HG03039 (cell line): ENCODE data around the gene UNC13D.
"Not testable (repeated sequence)": the region's sequence is repeated elsewhere in the genome, so short reads cannot be mapped to it uniquely, and the experiment has no call there.

ENCODE experiments used
- ATAC-seq: cut with Tn5 transposase; IDR thresholded peaks from one replicate; pipeline ENCODE4 v1.9.1; 2021; ENCODE audit warnings: mild to moderate bottlenecking, moderate library complexity; ENCODE audit not compliant: unreplicated experiment

Gene UNC13D

DNA sequence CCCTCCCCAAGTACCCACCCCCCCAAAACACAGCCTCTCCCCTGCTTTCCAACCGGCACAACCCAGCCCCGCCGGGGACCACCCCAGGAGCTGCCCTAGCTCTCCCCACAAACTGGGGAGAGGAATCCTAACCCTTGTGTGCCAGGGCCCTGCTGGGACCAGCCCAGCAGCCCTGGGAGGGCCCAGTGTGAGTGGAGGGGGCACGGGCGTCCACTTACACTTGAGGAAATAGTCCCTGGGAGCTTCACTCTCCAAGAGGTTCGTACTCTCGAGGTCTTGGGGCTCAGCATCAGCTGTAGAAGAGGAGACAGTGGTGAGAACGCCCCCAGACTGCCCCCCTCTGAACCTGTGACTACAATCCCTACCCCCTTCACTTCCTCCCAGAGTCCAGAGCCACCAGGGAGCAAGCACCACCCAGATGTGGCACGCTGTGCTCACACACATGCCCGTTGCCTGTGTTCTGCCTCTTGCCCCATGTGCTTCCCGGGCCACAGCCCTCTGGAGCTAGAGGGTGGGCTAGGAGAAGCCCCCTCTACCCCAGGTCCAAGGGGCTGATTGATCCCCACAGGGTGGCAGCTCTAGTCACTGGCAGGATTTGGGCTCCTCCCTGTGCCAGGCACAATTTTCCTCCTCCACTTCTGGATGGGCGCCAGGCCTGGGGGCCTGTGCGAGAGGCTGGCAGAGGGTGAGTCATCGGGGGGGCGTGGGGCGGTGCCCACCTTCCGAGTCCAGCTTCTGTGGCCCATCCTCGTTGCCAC lies 31.2 kb upstream of the UNC13D start:
- ATAC-seq = no peak

DNA sequence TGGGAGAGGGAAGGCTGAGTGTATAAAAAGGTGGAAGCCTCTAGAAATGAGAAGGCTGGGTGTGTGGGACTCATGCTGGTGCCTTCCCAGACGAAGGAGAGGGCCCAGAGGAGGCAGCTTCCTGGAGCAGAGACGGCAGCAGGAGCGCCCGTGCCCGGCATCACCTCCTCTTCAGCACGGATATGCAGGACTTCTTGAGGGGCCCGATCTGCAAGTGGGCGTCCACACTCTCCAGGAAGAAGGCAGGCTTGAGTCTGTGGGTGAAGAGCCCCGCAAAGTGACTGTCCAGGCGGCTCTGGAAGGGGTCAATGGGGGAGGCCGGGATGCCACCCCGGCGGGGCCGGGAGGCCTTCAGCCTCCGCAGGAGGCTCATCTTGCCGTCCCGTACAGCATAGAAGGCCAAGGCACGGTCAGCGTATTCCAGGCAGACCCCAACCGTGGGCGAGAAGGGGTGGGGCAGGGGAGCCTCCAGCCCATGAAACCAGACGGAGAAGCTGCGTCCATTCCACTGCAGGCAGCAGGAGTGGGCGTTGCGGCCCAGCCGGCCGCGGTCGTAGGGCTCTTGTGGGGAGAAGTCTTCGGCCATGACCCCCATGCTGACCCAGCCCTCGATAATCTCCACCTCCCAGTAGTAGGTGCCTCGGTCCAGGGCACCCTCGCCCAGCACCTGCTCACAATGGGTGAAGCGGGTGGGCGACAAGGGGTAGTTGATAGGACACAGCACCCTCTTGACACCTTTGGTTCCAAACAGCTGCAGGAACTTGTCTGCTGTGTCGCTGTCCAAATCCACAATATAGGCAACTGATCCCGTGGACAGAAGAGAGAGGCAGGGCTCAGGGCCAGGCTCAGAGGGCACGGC lies 30.3 kb upstream of the UNC13D start:
- no peak for ATAC-seq

DNA sequence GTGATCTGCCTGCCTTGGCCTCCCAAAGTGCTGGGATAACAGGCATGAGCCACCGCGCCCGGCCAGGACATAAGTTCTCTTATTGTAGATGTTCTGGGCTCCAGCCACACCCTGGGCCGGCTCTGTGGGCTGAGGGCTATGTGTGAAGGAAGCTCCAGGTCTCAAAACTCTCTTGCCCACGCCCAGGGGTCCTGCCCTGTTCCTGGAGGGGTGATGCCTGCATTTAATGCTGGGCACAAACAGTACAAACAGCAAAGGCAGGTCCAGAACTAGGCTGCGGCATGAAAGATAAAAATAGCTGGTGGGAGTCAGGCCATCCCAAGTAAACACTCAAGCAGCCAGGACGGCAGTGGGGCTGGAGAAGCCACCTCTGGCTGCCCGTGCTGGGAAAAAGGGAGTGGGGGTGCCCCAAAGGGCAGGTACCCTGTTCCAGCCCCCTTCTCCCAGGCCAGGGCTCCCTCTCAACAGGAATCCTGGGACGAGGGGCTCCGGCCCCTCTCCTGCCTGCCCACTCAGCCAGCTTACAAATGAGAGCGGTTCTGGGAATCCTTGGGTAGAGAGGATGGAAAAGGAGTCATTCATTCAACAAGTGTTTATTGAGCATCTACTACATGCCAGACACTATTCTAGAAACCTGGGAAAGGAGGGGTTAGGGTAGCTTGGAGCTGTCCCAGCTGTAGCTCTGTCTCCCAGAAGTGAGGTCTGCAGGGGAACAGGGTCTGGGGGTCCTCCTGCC lies 29.6 kb upstream of the UNC13D start:
- ATAC-seq = no peak

GRCh38 chr17:75872434-75873351 lies 28.5 kb upstream of the UNC13D start:
- ATAC-seq = no peak

- ATAC-seq = not testable (repeated sequence)
These were observed 26.0 kb upstream of the UNC13D start for GRCh38 chr17:75870228-75870627.

DNA sequence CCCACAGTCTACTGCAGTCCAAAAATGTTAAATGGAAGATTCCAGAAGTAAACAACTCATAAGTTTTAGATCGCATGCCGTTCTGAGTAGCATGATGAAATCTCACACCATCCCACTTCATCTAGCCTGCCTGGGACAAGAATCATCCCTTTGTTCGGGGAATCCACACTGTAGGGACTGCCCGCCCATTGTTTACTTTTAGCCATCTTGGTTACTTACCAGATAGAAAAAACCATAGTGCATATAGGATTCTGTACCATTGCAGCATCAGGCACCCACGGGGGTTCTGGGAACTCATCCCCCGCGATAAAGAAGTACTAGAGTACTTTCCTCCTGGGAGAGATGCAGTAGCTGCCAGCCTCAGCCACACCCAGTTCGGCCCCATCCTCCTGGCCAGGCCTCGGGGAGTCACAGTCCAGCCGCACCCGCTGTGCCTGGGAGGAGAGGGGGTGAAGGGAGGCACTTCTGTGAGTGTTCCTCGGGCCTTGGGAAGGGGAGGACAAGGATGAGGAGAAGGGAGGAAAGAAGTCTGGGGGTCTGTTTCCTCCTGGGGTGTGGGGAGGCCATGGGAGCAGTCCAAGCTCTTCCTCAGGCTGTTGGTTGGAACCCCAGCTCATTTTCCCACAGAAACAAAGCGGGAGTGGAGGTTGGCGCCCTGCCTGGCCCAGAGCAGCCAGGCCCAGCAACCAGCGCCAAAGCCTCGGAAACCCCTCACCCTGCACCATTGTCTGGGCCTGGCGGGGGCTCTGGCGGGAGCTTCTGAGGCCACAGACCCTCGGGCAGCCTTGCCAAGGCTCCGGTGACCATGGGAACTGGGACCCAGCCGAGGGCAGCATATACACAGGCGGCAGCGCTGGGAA lies 25.3 kb upstream of the UNC13D start:
- ATAC-seq = no peak

DNA sequence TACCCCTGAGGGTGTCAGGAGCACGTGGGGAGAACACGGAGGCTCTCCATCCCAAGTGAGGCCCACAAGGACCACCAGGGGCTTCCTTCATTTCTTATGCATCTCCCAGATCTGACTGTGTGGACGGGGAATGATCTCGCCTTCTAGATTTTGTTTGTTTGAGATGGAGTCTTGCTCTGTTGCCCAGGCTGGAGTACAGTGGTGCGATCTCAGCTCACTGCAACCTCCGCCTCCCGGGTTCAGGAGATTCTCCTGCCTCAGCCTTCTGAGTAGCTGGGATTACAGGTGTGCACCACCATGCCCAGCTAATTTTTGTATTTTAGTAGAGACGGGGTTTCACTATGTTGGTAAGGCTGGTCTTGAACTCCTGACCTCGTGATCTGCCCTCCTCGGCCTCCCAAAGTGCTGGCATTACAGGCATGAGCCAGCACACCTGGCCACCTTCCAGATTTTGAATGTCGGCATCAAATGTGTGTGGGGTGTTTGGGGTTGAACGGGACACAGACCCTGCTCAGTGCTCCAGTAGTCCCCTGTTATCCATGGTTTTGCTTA lies 24.6 kb upstream of the UNC13D start:
- ATAC-seq = not testable (repeated sequence)

DNA sequence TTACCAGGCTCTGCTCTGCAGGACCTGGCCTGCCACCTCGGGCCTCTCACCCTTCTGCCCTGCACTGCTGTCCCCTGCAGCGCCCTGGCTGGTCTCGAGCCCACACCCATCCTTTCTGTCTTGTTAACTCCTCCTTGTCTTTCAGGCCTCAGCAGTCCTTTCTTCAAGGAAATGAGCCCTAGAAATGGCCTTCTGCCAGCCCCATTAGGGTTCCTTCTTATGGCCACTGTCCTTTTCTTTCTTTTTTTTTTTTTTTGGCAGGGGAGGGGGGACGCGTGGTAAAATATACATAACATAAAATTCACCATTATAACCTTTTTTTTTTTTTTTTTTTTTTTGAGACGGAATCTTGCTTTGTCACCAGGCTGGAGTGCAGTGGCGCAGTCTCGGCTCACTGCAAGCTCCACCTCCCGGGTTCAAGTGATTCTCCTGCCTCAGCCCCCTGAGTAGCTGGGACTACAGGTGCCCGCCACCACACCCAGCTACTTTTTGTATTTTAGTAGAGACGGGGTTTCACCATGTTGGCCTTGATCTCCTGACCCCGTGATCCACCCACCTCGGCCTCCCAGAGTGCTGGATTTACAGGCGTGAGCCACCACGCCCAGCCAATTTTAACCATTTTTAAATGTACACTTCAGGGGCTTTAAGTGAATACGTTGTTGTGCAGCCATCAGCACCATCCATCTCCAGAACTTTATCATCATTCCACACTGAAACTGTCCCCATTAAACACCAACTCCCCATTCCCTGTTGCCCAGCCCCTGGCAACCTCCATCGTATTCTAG lies 21.4 kb upstream of the UNC13D start:
- not testable (repeated sequence) for ATAC-seq

GRCh38 chr17:75864887-75865286 lies 20.7 kb upstream of the UNC13D start:
- not testable (repeated sequence) for ATAC-seq

DNA sequence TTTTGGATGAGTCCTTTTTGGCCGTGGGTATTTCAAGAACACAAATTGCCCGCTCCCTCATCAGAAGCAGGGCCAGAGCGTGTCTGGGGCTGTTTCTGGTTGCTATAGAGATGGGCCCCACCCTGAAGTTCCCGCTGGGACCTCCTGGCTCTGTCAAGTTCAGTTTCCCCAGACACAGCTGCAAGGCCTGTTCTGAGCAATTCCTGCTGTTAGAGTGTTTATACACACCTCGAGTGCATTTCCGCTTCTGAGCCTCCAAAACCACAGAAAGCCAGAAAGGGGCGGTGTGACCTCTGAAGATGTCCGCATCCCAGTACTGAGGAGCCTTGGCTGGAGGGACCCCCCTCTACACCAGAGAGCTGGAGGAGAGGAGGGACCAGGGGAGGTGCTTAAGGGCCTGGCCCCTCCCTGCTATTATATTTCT lies 20.3 kb upstream of the UNC13D start:
- ATAC-seq = peak; percentile 69

DNA sequence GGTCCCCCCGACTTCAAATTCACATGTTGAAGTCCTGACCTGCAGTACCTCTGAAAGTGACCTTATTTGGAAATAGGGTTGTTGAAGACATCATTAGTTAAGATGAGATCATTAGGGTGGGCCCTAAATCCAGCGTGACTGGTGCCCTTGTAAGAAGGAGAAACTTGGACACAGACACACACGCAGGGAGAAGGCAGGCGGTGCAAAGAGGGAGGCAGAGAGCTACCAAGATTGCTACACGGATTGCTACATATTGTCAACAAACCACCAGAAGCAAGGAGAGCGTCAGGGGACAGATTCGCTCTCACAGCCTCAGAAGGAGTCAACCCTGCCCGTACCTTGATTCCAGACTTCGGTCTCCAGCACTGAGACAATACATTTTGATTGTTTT lies 17.7 kb upstream of the UNC13D start:
- no peak for ATAC-seq

- ATAC-seq = not testable (repeated sequence)
These were observed 15.2 kb upstream of the UNC13D start for GRCh38 chr17:75859358-75859757.

DNA sequence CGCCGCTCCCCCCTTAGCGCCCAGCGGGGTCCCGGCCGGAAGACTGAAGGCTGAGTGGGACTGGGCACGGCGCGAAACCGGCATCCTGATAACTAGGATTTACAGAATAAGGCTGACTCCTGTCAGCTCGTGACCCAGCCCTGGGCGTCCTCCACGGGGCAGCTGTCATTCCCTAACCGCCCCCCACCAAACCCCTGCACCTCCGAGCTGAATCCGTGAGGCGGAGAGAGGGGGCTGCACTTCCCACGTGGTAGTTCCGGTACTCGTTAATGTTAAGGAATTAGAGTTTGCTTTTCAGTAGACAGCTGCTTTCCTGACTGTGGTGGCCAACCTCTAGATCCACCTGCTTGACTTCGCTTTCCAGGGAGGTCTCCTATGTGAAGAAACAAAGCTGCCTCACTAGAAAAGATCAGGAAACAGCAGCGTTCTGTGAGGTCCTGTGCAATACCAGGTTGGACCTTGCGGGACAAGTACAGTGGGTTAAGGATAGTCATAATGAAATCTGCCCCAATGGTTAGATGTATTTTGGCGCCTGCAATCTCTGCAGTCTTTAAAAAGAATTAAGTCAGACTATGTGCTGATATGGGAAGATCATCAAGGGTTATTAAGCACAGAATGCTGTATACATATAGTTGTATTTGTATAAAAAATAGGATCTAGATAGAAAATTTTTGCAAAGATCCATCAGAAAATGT lies 12.0 kb upstream of the UNC13D start:
- peak; percentile 4 for ATAC-seq

GRCh38 chr17:75855310-75856061 lies 11.3 kb upstream of the UNC13D start, which contains the start of gene WBP2:
WBP2 (minus strand) TSS chr17:75855335; CDS start chr17:75855297, 38 bp downstream.
- peak; percentile 80 for ATAC-seq

DNA sequence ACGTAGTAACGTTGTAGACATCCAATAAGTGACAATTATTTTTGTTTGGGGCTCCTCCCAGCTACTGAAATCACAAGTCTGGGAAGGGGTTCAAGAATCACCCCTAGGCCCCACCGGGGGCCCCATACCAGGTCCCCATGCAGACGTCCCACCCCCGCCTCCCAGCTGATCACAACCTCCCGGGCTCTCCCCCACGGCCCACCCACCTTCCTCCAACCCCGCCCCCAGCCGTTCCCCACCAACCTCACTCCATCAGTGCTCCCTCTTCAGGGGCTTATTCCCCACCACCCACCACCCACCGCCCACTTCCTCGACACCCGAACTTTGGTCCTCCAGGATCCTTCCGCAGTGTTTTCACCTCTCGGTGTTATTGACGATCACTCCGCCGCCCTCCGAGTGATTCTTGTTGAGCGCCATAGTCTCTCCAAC lies 10.7 kb upstream of the UNC13D start:
- ATAC-seq = peak; percentile 5

DNA sequence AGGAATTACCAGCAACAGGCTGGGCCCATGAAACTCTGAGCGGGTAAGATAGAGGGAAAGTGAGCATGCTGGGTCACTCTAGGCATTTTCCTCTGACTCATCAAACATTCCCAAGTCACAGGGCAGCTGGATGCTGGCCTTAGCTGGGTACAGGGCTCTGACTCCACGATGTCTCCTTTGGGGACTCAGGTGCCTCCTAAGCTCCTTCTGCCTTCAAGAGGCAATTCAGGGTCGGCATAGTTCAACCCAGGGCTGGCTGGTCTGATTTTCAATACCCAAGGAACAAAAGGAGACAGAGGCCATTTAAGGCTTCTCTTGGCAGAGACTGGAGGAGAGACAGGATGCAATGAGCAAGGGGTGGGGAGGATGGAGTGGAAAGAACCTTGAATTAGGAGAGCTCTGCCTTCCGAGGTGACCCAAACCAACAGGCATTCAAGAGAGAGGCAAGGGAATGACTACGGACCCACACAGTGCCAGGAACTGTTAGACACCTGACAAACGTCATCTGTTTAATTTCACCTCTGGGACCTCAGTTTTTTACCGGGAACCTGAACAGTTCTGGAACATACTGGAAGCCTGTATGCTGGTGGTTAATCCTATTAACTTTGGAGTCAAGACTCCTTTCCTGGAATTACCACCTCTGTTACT lies 10.0 kb upstream of the UNC13D start:
- no peak for ATAC-seq
